Stimulated activated naive B cell treated with anti-CD40 and anti-IgM and Interleukin-4, amounts not matched to agents 10 μg/mL and 1 μg/mL and 100 μg/mL, for 72 hours (primary cell): ENCODE data around the gene CAD.
"Not testable (repeated sequence)": the region's sequence is repeated elsewhere in the genome, so short reads cannot be mapped to it uniquely, and the experiment has no call there.

ENCODE experiments used
- ATAC-seq, 2 donors: fragments of 150-1000 bp; cut with Tn5 transposase; replicated peaks; 2 replicates each; pipeline ENCODE4 v1.10.0; 2021; ENCODE audit warnings: moderate library complexity in 1 of 2
- DNase-seq: peaks from one replicate; pipeline ENCODE4 v3.0.0; 2021
- H3K27ac Mint-ChIP-seq: one replicate; pipeline ENCODE4 v1.8.0; 2022; ENCODE audit warnings: mild to moderate bottlenecking, mixed read lengths
- H3K27me3 Mint-ChIP-seq, 2 donors: one replicate each; pipeline ENCODE4 v1.8.0; 2022; ENCODE audit warnings: mixed read lengths in 2 of 2
- H3K36me3 Mint-ChIP-seq, 2 donors: one replicate each; pipeline ENCODE4 v1.8.0; 2022; ENCODE audit warnings: mixed read lengths in 2 of 2, mild to moderate bottlenecking in 1 of 2
- H3K4me1 Mint-ChIP-seq, 2 donors: one replicate each; pipeline ENCODE4 v1.8.0; 2022; ENCODE audit warnings: mixed read lengths in 2 of 2, mild to moderate bottlenecking in 1 of 2
- H3K4me3 Mint-ChIP-seq, 2 donors: one replicate each; pipeline ENCODE4 v1.8.0; 2022; ENCODE audit warnings: mild to moderate bottlenecking in 2 of 2, mixed read lengths in 2 of 2, moderate library complexity in 1 of 2
- H3K9me3 Mint-ChIP-seq, 2 donors: one replicate each; pipeline ENCODE4 v1.8.0; 2022; ENCODE audit warnings: mixed read lengths in 2 of 2, mild to moderate bottlenecking in 1 of 2

The CAD gene

GRCh38 chr2:27217173-27218121 lies at the start of gene CAD:
Gene CAD (plus strand): TSS chr2:27217369. CDS start chr2:27217552, 183 bp downstream.
- H3K36me3 Mint-ChIP-seq, result peaks cover 30 to 59% of the 10 kb centered on the region in 2 donors

GRCh38 chr2:27170581-27171337 lies 46.4 kb upstream of the CAD start:
- no peaks in the 10 kb centered on the region for H3K27me3 Mint-ChIP-seq
- H3K4me3 Mint-ChIP-seq, result no peak overlapping the region

More at GRCh38 chr2:27217173-27218121, at the start of gene CAD:
- ATAC-seq (peak; percentile 85 to 88), DNase-seq (peak; percentile 82)
- Mint-ChIP-seq H3K27ac (peak within 1 kb of the TSS; percentile 97), H3K4me1 (peaks cover 23 to 42% of the 10 kb centered on the region in 2 donors), H3K27me3 (no peaks in the 10 kb centered on the region), H3K4me3 (peak within 1 kb of the TSS; percentile 94 to 100), H3K9me3 (no peaks in the 10 kb centered on the region)

GRCh38 chr2:27171351-27171848 lies 45.8 kb upstream of the CAD start:
- Mint-ChIP-seq H3K4me1 (peaks cover 5 to 19% of the 10 kb centered on the region in 2 donors), H3K9me3 (no peaks in the 10 kb centered on the region), H3K27me3 (peaks cover 0 to 2% of the 10 kb centered on the region in 2 donors), H3K27ac (no peak overlapping the region), H3K4me3 (no peak overlapping the region), H3K36me3 (no peaks in the 10 kb centered on the region)
- DNase-seq (no peak), ATAC-seq (no peak)

More at GRCh38 chr2:27170581-27171337, 46.4 kb upstream of the CAD start:
- no peak for DNase-seq
- peaks cover 5 to 19% of the 10 kb centered on the region in 2 donors for H3K4me1 Mint-ChIP-seq
- H3K36me3 Mint-ChIP-seq, result no peaks in the 10 kb centered on the region
- no peaks in the 10 kb centered on the region for H3K9me3 Mint-ChIP-seq
- ATAC-seq, result peak; percentile 66 to 77
- H3K27ac Mint-ChIP-seq, result no peak overlapping the region

GRCh38 chr2:27174638-27175037 lies 42.5 kb upstream of the CAD start:
- Mint-ChIP-seq H3K4me3 (no peak overlapping the region), H3K36me3 (no peaks in the 10 kb centered on the region), H3K9me3 (no peaks in the 10 kb centered on the region), H3K27ac (no peak overlapping the region), H3K27me3 (peaks cover 5 to 10% of the 10 kb centered on the region in 2 donors), H3K4me1 (peaks cover 5 to 18% of the 10 kb centered on the region in 2 donors)
- no peak for DNase-seq
- ATAC-seq, result no peak

GRCh38 chr2:27175330-27175729 lies 41.8 kb upstream of the CAD start:
- H3K27ac Mint-ChIP-seq, result no peak overlapping the region
- H3K27me3 Mint-ChIP-seq, result peaks cover 10 to 11% of the 10 kb centered on the region in 2 donors
- no peak overlapping the region for H3K4me3 Mint-ChIP-seq
- no peak for ATAC-seq
- DNase-seq, result no peak
- H3K4me1 Mint-ChIP-seq, result peaks cover 5 to 11% of the 10 kb centered on the region in 2 donors
- H3K9me3 Mint-ChIP-seq, result no peaks in the 10 kb centered on the region
- H3K36me3 Mint-ChIP-seq, result no peaks in the 10 kb centered on the region

GRCh38 chr2:27175781-27176180 lies 41.4 kb upstream of the CAD start:
- not testable (repeated sequence) for H3K4me3 Mint-ChIP-seq, H3K4me1 Mint-ChIP-seq, ATAC-seq, DNase-seq, H3K36me3 Mint-ChIP-seq, H3K27ac Mint-ChIP-seq, H3K9me3 Mint-ChIP-seq
- H3K27me3 Mint-ChIP-seq, result peaks cover 12 to 14% of the 10 kb centered on the region in 2 donors

- Mint-ChIP-seq H3K27me3 (peaks cover 27 to 32% of the 10 kb centered on the region in 2 donors), H3K27ac (no peak overlapping the region), H3K4me1 (peaks cover 0 to under 1% of the 10 kb centered on the region in 2 donors), H3K9me3 (no peaks in the 10 kb centered on the region), H3K36me3 (no peaks in the 10 kb centered on the region), H3K4me3 (no peak overlapping the region)
- no peak for ATAC-seq
- DNase-seq, result no peak
These were observed 39.5 kb upstream of the CAD start for GRCh38 chr2:27177441-27178351.

- Mint-ChIP-seq H3K4me3 (no peak overlapping the region), H3K9me3 (no peaks in the 10 kb centered on the region), H3K27me3 (peaks cover 27 to 37% of the 10 kb centered on the region in 2 donors), H3K27ac (no peak overlapping the region), H3K36me3 (no peaks in the 10 kb centered on the region), H3K4me1 (no peaks in the 10 kb centered on the region)
- ATAC-seq (no peak), DNase-seq (no peak)
These were observed 38.7 kb upstream of the CAD start for GRCh38 chr2:27178469-27178868.

GRCh38 chr2:27179344-27180000 lies 37.7 kb upstream of the CAD start:
- DNase-seq (no peak), ATAC-seq (no peak)
- H3K27ac Mint-ChIP-seq, result no peak overlapping the region
- peaks cover 27 to 42% of the 10 kb centered on the region in 2 donors for H3K27me3 Mint-ChIP-seq
- no peaks in the 10 kb centered on the region for H3K9me3 Mint-ChIP-seq
- H3K4me3 Mint-ChIP-seq, result no peak overlapping the region
- no peaks in the 10 kb centered on the region for H3K4me1 Mint-ChIP-seq
- H3K36me3 Mint-ChIP-seq, result no peaks in the 10 kb centered on the region

- Mint-ChIP-seq H3K9me3 (no peaks in the 10 kb centered on the region), H3K4me3 (no peak overlapping the region), H3K27ac (no peak overlapping the region), H3K4me1 (no peaks in the 10 kb centered on the region), H3K36me3 (no peaks in the 10 kb centered on the region), H3K27me3 (peaks cover 22 to 42% of the 10 kb centered on the region in 2 donors)
- DNase-seq, result no peak
- no peak for ATAC-seq
These were observed 34.8 kb upstream of the CAD start for GRCh38 chr2:27182346-27182745.

- Mint-ChIP-seq H3K36me3 (no peaks in the 10 kb centered on the region), H3K4me3 (no peak overlapping the region), H3K27ac (no peak overlapping the region), H3K4me1 (no peaks in the 10 kb centered on the region), H3K9me3 (no peaks in the 10 kb centered on the region), H3K27me3 (peaks cover 22 to 48% of the 10 kb centered on the region in 2 donors)
- ATAC-seq (no peak), DNase-seq (no peak)
These were observed 33.1 kb upstream of the CAD start for GRCh38 chr2:27184115-27184514.

GRCh38 chr2:27185331-27186026 lies 31.7 kb upstream of the CAD start:
- no peaks in the 10 kb centered on the region for H3K36me3 Mint-ChIP-seq
- peaks cover 17 to 37% of the 10 kb centered on the region in 2 donors for H3K27me3 Mint-ChIP-seq
- no peak overlapping the region for H3K27ac Mint-ChIP-seq
- H3K4me3 Mint-ChIP-seq, result no peak overlapping the region
- ATAC-seq (no peak), DNase-seq (no peak)
- H3K4me1 Mint-ChIP-seq, result no peaks in the 10 kb centered on the region
- H3K9me3 Mint-ChIP-seq, result no peaks in the 10 kb centered on the region
